Keratinocyte (primary cell): Measurements from ENCODE around the gene ATXN7L1.

ENCODE experiments used
- CTCF ChIP-seq, 3 experiments: IDR thresholded peaks in 1 of 3; conservative IDR thresholded peaks in 1 of 3; optimal IDR thresholded peaks in 1 of 3; 2 replicates in 2 of 3; 3 replicates in 1 of 3; pipeline versions ENCODE3 to v1.5.1; 2011; ENCODE audit warnings: low read length in 3 of 3, mild to moderate bottlenecking in 3 of 3, moderate library complexity in 2 of 3, control low read depth in 1 of 3, inconsistent platforms in 1 of 3; ENCODE audit not compliant: insufficient read depth in 2 of 3; ENCODE audit errors: extremely low read depth in 1 of 3
- EZH2 ChIP-seq: IDR thresholded peaks from one replicate; pipeline ENCODE4 v1.6.1; 2012; ENCODE audit warnings: inconsistent platforms, mild to moderate bottlenecking, low read length, moderate library complexity

- TF ChIP-seq CTCF (optimal IDR thresholded peaks at IDR 0.05 in 1 of 3, IDR thresholded peaks at IDR 0.05 in 1 of 3, conservative IDR thresholded peaks at IDR 0.05 in 1 of 3; ENCODE audit: extremely low read depth in 1 of 3, insufficient read depth in 2 of 3, low read length in 3 of 3) (no peak), EZH2 (no peak)
Observed at GRCh38 chr7:105862770-105863169, 13.6 kb downstream of the ATXN7L1 start.
